Measurements from ENCODE around the gene JAG2. TPM values are rescaled to one million over a fixed set of nuclear protein-coding genes. Genes with fewer than 3 reads are reported as not detected.

The JAG2 gene
- total RNA-seq, result 3.8 and 8.5 TPM in 2 replicates
- long read RNA-seq, result 0 reads

DNA sequence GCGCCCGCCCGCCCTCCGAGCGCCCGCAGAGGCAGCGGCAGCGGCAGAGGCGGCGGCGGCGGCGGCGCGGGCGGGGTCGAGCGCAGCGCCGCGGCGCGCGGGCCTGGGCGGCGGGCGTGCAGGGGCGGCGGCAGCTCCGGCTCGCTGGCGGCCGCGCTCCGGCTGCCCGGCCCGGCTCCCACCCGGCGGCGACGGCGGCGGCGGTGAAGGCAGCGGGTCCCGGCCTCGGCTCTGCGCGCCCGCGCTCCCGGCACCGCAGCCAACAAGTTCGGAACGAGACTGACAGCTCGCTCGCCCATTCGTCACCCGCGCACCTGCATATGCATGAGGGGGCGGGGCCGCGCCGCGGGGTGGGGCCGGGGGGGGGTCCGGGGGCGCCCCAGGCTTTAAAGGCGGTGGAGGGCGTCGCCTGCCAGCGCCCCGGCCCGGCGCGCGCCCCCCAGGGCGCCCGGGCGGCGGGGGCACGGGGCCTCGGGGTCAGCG lies at the start of gene JAG2:
JAG2 (minus strand) TSS at position 281 of the 483 bp plus-strand sequence. CDS start 356 bp downstream, outside the sequence.
- Mint-ChIP-seq H3K9me3 (ENCODE audit: low read depth) (no peaks in the 10 kb centered on the region), H3K4me3 (ENCODE audit: low read depth) (peak within 1 kb of the TSS; percentile 71), H3K27me3 (peaks cover 33% of the 10 kb centered on the region), H3K36me3 (ENCODE audit: insufficient read depth) (no peaks in the 10 kb centered on the region), H3K4me1 (ENCODE audit: low read depth) (peaks cover 1% of the 10 kb centered on the region), H3K27ac (no peak within 1 kb of the TSS)
- DNase-seq (ENCODE audit: low spot score, unreplicated experiment), result no peak
- TF ChIP-seq, protein P1, sequence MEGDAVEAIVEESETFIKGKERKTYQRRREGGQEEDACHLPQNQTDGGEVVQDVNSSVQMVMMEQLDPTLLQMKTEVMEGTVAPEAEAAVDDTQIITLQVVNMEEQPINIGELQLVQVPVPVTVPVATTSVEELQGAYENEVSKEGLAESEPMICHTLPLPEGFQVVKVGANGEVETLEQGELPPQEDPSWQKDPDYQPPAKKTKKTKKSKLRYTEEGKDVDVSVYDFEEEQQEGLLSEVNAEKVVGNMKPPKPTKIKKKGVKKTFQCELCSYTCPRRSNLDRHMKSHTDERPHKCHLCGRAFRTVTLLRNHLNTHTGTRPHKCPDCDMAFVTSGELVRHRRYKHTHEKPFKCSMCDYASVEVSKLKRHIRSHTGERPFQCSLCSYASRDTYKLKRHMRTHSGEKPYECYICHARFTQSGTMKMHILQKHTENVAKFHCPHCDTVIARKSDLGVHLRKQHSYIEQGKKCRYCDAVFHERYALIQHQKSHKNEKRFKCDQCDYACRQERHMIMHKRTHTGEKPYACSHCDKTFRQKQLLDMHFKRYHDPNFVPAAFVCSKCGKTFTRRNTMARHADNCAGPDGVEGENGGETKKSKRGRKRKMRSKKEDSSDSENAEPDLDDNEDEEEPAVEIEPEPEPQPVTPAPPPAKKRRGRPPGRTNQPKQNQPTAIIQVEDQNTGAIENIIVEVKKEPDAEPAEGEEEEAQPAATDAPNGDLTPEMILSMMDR (IDR thresholded peaks at IDR 0.05; ENCODE audit: unreplicated experiment), result no peak

DNA sequence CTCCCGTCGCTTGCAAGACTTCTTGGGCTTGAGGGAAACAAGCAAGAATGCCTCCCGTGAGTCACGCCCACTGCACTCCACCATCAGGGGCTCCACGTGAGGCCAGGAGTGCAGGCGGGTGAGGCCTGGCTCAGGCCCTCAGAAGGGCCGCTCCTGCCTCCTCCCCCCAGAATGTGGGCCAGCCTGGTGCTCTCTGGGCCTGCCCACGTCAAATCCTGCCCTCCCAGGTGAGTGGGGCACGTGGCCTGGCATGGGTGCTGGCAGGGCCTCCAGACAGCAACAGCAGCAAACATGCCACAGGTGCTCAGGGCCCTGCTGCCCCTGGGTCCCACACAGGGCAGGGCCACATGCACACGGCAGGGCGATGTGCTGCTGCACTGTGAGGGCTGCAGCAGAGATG lies 49.2 kb upstream of the JAG2 start:
- Mint-ChIP-seq H3K4me3 (ENCODE audit: low read depth) (no peak overlapping the region), H3K27ac (no peak overlapping the region), H3K9me3 (ENCODE audit: low read depth) (no peaks in the 10 kb centered on the region)

GRCh38 chr14:105216490-105217247 lies 48.1 kb upstream of the JAG2 start:
- H3K27me3 Mint-ChIP-seq, result no peaks in the 10 kb centered on the region
- H3K4me3 Mint-ChIP-seq (ENCODE audit: low read depth), result no peak overlapping the region
- peaks cover 5% of the 10 kb centered on the region for H3K36me3 Mint-ChIP-seq (ENCODE audit: insufficient read depth)
- H3K27ac Mint-ChIP-seq, result no peak overlapping the region
- no peaks in the 10 kb centered on the region for H3K9me3 Mint-ChIP-seq (ENCODE audit: low read depth)
- DNase-seq (ENCODE audit: low spot score, unreplicated experiment), result no peak
- TF ChIP-seq, protein P1 (IDR thresholded peaks at IDR 0.05; ENCODE audit: unreplicated experiment), result no peak
- no peaks in the 10 kb centered on the region for H3K4me1 Mint-ChIP-seq (ENCODE audit: low read depth)

More for the DNA sequence above, 49.2 kb upstream of the JAG2 start:
- Mint-ChIP-seq H3K36me3 (ENCODE audit: insufficient read depth) (peaks cover 5% of the 10 kb centered on the region), H3K4me1 (ENCODE audit: low read depth) (no peaks in the 10 kb centered on the region), H3K27me3 (no peaks in the 10 kb centered on the region)
- no peak for DNase-seq (ENCODE audit: low spot score, unreplicated experiment)
- TF ChIP-seq, protein P1 (IDR thresholded peaks at IDR 0.05; ENCODE audit: unreplicated experiment), result no peak

GRCh38 chr14:105215602-105216001 lies 47.0 kb upstream of the JAG2 start:
- no peaks in the 10 kb centered on the region for H3K9me3 Mint-ChIP-seq (ENCODE audit: low read depth)
- H3K36me3 Mint-ChIP-seq (ENCODE audit: insufficient read depth), result peaks cover 5% of the 10 kb centered on the region
- H3K4me1 Mint-ChIP-seq (ENCODE audit: low read depth), result no peaks in the 10 kb centered on the region
- H3K4me3 Mint-ChIP-seq (ENCODE audit: low read depth), result no peak overlapping the region
- TF ChIP-seq, protein P1 (IDR thresholded peaks at IDR 0.05; ENCODE audit: unreplicated experiment), result no peak
- no peaks in the 10 kb centered on the region for H3K27me3 Mint-ChIP-seq
- no peak for DNase-seq (ENCODE audit: low spot score, unreplicated experiment)
- H3K27ac Mint-ChIP-seq, result no peak overlapping the region

DNA sequence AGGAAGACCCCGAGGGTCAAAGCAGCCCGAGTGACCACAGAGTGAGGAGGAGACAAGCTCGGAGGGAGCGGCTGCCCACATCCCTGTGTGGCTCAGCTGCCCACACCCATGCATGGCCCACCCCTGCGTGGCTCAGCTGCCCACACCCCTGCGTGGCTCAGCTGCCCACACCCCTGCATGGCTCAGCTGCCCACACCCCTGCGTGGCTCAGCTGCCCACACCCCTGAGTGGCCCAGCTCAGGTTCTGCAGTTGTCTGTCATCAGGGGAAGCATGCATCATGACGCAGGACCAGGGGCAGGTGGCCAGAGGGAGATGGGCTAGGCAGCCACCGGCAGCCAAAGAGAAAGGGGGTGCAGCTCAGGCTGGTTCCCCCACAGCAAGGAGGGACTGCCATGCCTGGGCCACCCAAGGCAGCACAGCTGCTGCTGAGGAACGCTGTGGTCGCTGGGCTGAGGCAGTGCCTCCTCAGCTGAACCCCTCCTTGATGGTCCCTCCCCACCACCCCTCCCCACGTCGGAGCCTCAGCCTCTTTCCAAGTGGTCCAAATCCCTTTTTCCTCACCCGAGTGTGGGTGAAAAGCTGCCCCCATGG lies 45.8 kb upstream of the JAG2 start:
- TF ChIP-seq, protein P1 (IDR thresholded peaks at IDR 0.05; ENCODE audit: unreplicated experiment), result no peak
- H3K36me3 Mint-ChIP-seq (ENCODE audit: insufficient read depth), result peaks cover 5% of the 10 kb centered on the region
- H3K27me3 Mint-ChIP-seq, result no peaks in the 10 kb centered on the region
- H3K9me3 Mint-ChIP-seq (ENCODE audit: low read depth), result no peaks in the 10 kb centered on the region
- H3K4me1 Mint-ChIP-seq (ENCODE audit: low read depth), result no peaks in the 10 kb centered on the region
- DNase-seq (ENCODE audit: low spot score, unreplicated experiment), result no peak
- no peak overlapping the region for H3K27ac Mint-ChIP-seq
- no peak overlapping the region for H3K4me3 Mint-ChIP-seq (ENCODE audit: low read depth)
